Hepatocyte (in vitro differentiated cells): ENCODE data around the gene PREX1. TPM values are rescaled to one million over a fixed set of nuclear protein-coding genes. Genes with fewer than 3 reads are reported as not detected.

Experiments used
- DNase-seq: peaks from one replicate; pipeline ENCODE4 v3.0.0-alpha.2; 2016; ENCODE audit warnings: low spot score
- H2AFZ ChIP-seq: fragments of 200-600 bp; sonication (generic); 2 replicates; pipeline ENCODE4 v1.6.0; 2016; ENCODE audit warnings: antibody characterized with exemption, mild to moderate bottlenecking
- H3K27ac ChIP-seq: fragments of 200-600 bp; sonication (generic); 2 replicates; pipeline ENCODE4 v1.5.1; 2016; ENCODE audit warnings: mild to moderate bottlenecking
- H3K27me3 ChIP-seq: fragments of 200-600 bp; sonication (generic); 2 replicates; pipeline ENCODE4 v1.6.1; 2016
- H3K36me3 ChIP-seq: fragments of 200-600 bp; sonication (generic); replicated peaks from 2 replicates; pipeline ENCODE4 v1.5.1; 2016; ENCODE audit warnings: low read depth; ENCODE audit not compliant: insufficient read depth
- H3K4me1 ChIP-seq: fragments of 200-600 bp; sonication (generic); 2 replicates; pipeline ENCODE4 v1.5.1; 2016; ENCODE audit warnings: mild to moderate bottlenecking, moderate library complexity; ENCODE audit not compliant: insufficient read depth
- H3K4me2 ChIP-seq: fragments of 200-600 bp; sonication (generic); 2 replicates; pipeline ENCODE4 v1.6.0; 2016
- H3K4me3 ChIP-seq: fragments of 200-600 bp; sonication (generic); 2 replicates; pipeline ENCODE4 v1.5.1; 2016; ENCODE audit warnings: mild to moderate bottlenecking
- H3K79me2 ChIP-seq: fragments of 200-600 bp; sonication (generic); 2 replicates; pipeline ENCODE4 v1.6.0; 2017; ENCODE audit warnings: mild to moderate bottlenecking
- H3K9me2 ChIP-seq: fragments of 200-600 bp; sonication (generic); replicated peaks from 2 replicates; pipeline ENCODE4 v1.6.0; 2017; ENCODE audit warnings: mild to moderate bottlenecking; ENCODE audit not compliant: insufficient read depth
- H3K9me3 ChIP-seq: fragments of 200-600 bp; sonication (generic); 2 replicates; pipeline ENCODE4 v1.5.1; 2016; ENCODE audit warnings: low read depth, mild to moderate bottlenecking
- H4K20me1 ChIP-seq: fragments of 200-600 bp; sonication (generic); 2 replicates; pipeline ENCODE4 v1.6.0; 2016; ENCODE audit warnings: mild to moderate bottlenecking; ENCODE audit not compliant: insufficient read depth, poor library complexity, severe bottlenecking
- CTCF ChIP-seq: fragments of 200-600 bp; sonication (generic); IDR thresholded peaks from 2 replicates; pipeline ENCODE4 v1.5.1; 2016; ENCODE audit warnings: antibody characterized with exemption, mild to moderate bottlenecking; ENCODE audit not compliant: poor library complexity
- EZH2 ChIP-seq: fragments of 200-600 bp; sonication (generic); IDR thresholded peaks from 2 replicates; pipeline ENCODE4 v1.6.1; 2016; ENCODE audit warnings: antibody characterized with exemption, mild to moderate bottlenecking, borderline replicate concordance
- EZH2phosphoT487 ChIP-seq: fragments of 200-600 bp; sonication (generic); IDR thresholded peaks from one replicate; pipeline ENCODE4 v1.6.1; 2018; ENCODE audit warnings: antibody characterized with exemption, mild to moderate bottlenecking, low read depth, moderate library complexity; ENCODE audit not compliant: unreplicated experiment, severe bottlenecking
- WGBS: methylation state at CpG from one replicate; pipeline ENCODE4 v1.1.6; 2016; ENCODE audit warnings: low lambda C conversion rate; ENCODE audit errors: missing lambda C conversion rate; 5-methylcytosine and 5-hydroxymethylcytosine counted together
- polyA plus RNA-seq: library from polyadenylated mRNA; unstranded; fragments of >200 nt; fragmentation: Nextera tagmentation; extraction: Ambion mirVana; gene quantifications from 2 replicates; pipeline ENCODE4 v1.2.1, GENCODE V29; 2016
- total RNA-seq: library from RNA; depleted of rRNA; stranded (reverse); fragments of >200 nt; gene quantifications from 2 replicates; pipeline ENCODE4 v1.2.3, GENCODE V29; 2014

PREX1 gene
- total and polyA plus RNA-seq, 2 experiments from 2014 or later: 1.8 to 2.9 TPM

GRCh38 chr20:48742233-48742632, 85.6 kb downstream of the PREX1 start:
- H3K4me2 ChIP-seq: no peak overlapping the region
- DNase-seq: no peak

GRCh38 chr20:48741669-48742068, 86.1 kb downstream of the PREX1 start:
- 97% methylated on average over 9 of the region's 9 CpGs for WGBS
- DNase-seq: no peak

More at GRCh38 chr20:48742233-48742632, 85.6 kb downstream of the PREX1 start:
- Histone ChIP-seq H3K9me3 (no peaks in the 10 kb centered on the region), H2AFZ (no peak overlapping the region), H3K79me2 (no peaks in the 10 kb centered on the region), H3K4me3 (no peak overlapping the region), H3K27ac (no peak overlapping the region), H3K4me1 (peaks cover 8% of the 10 kb centered on the region), H3K27me3 (no peaks in the 10 kb centered on the region), H3K9me2 (no peaks in the 10 kb centered on the region), H4K20me1 (no peaks in the 10 kb centered on the region), H3K36me3 (no peaks in the 10 kb centered on the region)
- WGBS: 89% methylated on average over 6 of the region's 6 CpGs
- no peak for TF ChIP-seq EZH2
- no peak for TF ChIP-seq CTCF
- no peak for TF ChIP-seq EZH2phosphoT487

GRCh38 chr20:48740712-48741111, 87.1 kb downstream of the PREX1 start:
- no peaks in the 10 kb centered on the region for H3K79me2 ChIP-seq
- peaks cover 8% of the 10 kb centered on the region for H3K4me1 ChIP-seq
- H3K4me2 ChIP-seq: no peak overlapping the region
- 88% methylated on average over 6 of the region's 6 CpGs for WGBS
- H3K27me3 ChIP-seq: no peaks in the 10 kb centered on the region
- H2AFZ ChIP-seq: no peak overlapping the region
- no peaks in the 10 kb centered on the region for H3K9me3 ChIP-seq
- no peak overlapping the region for H3K4me3 ChIP-seq
- H3K36me3 ChIP-seq: no peaks in the 10 kb centered on the region
- H3K27ac ChIP-seq: no peak overlapping the region
- H4K20me1 ChIP-seq: no peaks in the 10 kb centered on the region
- H3K9me2 ChIP-seq: no peaks in the 10 kb centered on the region
- TF ChIP-seq EZH2phosphoT487 (no peak), EZH2 (no peak), CTCF (no peak)
- DNase-seq: no peak

More at GRCh38 chr20:48741669-48742068, 86.1 kb downstream of the PREX1 start:
- no peak overlapping the region for H3K4me2 ChIP-seq
- no peaks in the 10 kb centered on the region for H3K9me2 ChIP-seq
- peaks cover 8% of the 10 kb centered on the region for H3K4me1 ChIP-seq
- no peaks in the 10 kb centered on the region for H3K27me3 ChIP-seq
- no peaks in the 10 kb centered on the region for H3K9me3 ChIP-seq
- H4K20me1 ChIP-seq: no peaks in the 10 kb centered on the region
- no peak overlapping the region for H3K27ac ChIP-seq
- no peak overlapping the region for H2AFZ ChIP-seq
- no peaks in the 10 kb centered on the region for H3K36me3 ChIP-seq
- no peak overlapping the region for H3K4me3 ChIP-seq
- H3K79me2 ChIP-seq: no peaks in the 10 kb centered on the region
- TF ChIP-seq CTCF (no peak), EZH2 (no peak), EZH2phosphoT487 (no peak)

GRCh38 chr20:48740292-48740649, 87.5 kb downstream of the PREX1 start:
- no peak for DNase-seq
- TF ChIP-seq CTCF (no peak), EZH2phosphoT487 (no peak), EZH2 (no peak)
- Histone ChIP-seq H4K20me1 (no peaks in the 10 kb centered on the region), H3K79me2 (no peaks in the 10 kb centered on the region), H2AFZ (no peak overlapping the region), H3K4me3 (no peak overlapping the region), H3K27ac (no peak overlapping the region), H3K9me2 (no peaks in the 10 kb centered on the region), H3K27me3 (no peaks in the 10 kb centered on the region), H3K9me3 (no peaks in the 10 kb centered on the region), H3K4me1 (peaks cover 8% of the 10 kb centered on the region), H3K36me3 (no peaks in the 10 kb centered on the region), H3K4me2 (no peak overlapping the region)
- WGBS: 89% methylated on average over 2 of the region's 2 CpGs
